GM12891 (cell line): Measurements from ENCODE around the gene BRAT1.

ENCODE experiments used
- POLR2A ChIP-seq: IDR thresholded peaks from 2 replicates; pipeline ENCODE4 v1.6.1; 2011; ENCODE audit warnings: low read depth, low read length, control low read depth
- POLR2AphosphoS5 ChIP-seq: IDR thresholded peaks from 2 replicates; pipeline ENCODE4 v1.6.1; 2011; ENCODE audit warnings: low read depth, low read length, control low read depth

DNA sequence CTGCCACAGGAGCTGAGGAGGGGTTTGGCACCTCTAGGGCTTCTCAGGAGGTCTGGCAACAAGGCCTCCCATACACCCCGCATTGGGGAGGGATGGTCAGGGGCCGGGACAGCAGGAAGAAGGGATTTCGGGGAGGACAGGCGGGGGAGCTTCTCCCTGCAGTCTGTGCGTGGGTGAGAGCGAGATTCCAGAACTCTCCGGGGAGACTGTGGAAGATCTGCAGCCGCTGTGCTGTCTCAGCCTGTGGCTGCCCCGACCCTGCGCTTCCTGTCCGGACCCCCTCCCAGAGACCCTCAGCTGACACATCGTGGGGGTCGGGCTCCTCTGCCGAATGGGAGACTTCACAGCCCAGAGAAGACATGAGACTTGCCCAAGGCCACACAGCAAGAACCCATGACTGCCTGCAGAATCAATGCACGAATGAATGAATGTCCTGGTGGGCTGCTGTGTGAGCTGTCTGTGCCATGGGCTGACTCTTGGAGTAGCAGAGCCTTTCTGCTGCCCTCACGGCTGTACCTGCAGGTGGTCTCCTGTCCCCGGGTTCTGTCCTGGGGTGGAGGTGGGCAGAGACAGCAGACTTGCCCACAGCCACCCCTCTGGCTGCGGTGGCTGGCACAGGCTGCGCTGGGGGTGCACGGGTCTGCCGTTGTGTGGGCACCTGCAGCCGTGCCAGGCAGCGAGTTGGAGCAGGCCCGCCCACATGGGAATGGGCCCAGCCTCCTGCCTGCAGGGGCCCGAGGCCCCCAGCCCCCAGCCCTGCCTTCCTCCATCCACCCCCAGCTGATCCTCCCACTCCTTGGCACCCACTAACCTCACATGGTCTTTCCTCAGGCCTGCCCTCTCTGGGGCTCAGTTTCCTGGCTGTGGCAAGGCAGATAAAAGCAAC lies 52.0 kb downstream of the BRAT1 start:
- TF ChIP-seq POLR2AphosphoS5 (no peak), POLR2A (no peak)
